Breast epithelium (tissue), 4 donors: ENCODE data around the gene IRX4. TPM values are rescaled to one million over a fixed set of nuclear protein-coding genes. Genes with fewer than 3 reads are reported as not detected.

Experiments
- DNase-seq, 2 donors: peaks; one replicate each; pipeline ENCODE4 v3.0.0-alpha.2; 2019; ENCODE audit warnings: low spot score in 2 of 2
- H3K27ac ChIP-seq, 2 donors: fragments of 200-600 bp; sonication (generic) in 1 of 2; one replicate each; pipeline ENCODE4 v1.5.1; 2016 to 2019; ENCODE audit warnings: mild to moderate bottlenecking in 1 of 2
- H3K27me3 ChIP-seq, 2 donors: fragments of 200-600 bp; sonication (generic) in 1 of 2; one replicate each; pipeline versions ENCODE4 v1.5.1 to v1.6.0; 2017 to 2019; ENCODE audit warnings: control low read depth in 1 of 2, mild to moderate bottlenecking in 1 of 2
- H3K36me3 ChIP-seq: fragments of 200-600 bp; one replicate; pipeline ENCODE4 v1.5.1; 2019
- H3K4me1 ChIP-seq, 2 donors: fragments of 200-600 bp; sonication (generic); one replicate each; pipeline ENCODE4 v1.5.1; 2016 to 2019; ENCODE audit warnings: control low read depth in 1 of 2
- H3K4me3 ChIP-seq, 3 donors: fragments of 200-600 bp; sonication (generic); 1 replicate in 2 of 3; 2 replicates in 1 of 3; pipeline ENCODE4 v1.5.1; 2016 to 2019; ENCODE audit warnings: mild to moderate bottlenecking in 3 of 3, moderate library complexity in 2 of 3
- H3K9me3 ChIP-seq, 2 donors: fragments of 200-600 bp; sonication (generic) in 1 of 2; one replicate each; pipeline ENCODE4 v1.5.1; 2016 to 2019; ENCODE audit warnings: control low read depth in 1 of 2
- POLR2A ChIP-seq: fragments of 450-650 bp; IDR thresholded peaks from one replicate; pipeline ENCODE4 v1.6.1; 2016; ENCODE audit warnings: antibody characterized with exemption, mild to moderate bottlenecking, moderate library complexity
- POLR2AphosphoS5 ChIP-seq, 3 donors: sonication (generic); formaldehyde crosslinking; IDR thresholded peaks; one replicate each; pipeline ENCODE4 v1.6.1; 2017; ENCODE audit warnings: antibody characterized with exemption in 3 of 3
- intact Hi-C: fragments of 100-400 bp; cut with DNase I; formaldehyde crosslinking; loops from one replicate; pipeline ENCODE4 v1.15.1; 2023; ENCODE audit warnings: low total_unique reads
- total RNA-seq, 3 donors: library from RNA; depleted of rRNA; stranded (reverse); fragments of >200 nt; gene quantifications; one replicate each; pipeline ENCODE4 v1.1.0, GENCODE V29; 2016
- TF ChIP-seq, protein P1 (sequence below), 3 donors: fragments of 450-650 bp; IDR thresholded peaks; one replicate each; pipeline ENCODE4 v1.5.1; 2016 to 2017; ENCODE audit warnings: antibody characterized with exemption in 3 of 3, mild to moderate bottlenecking in 3 of 3, moderate library complexity in 3 of 3

IRX4 gene
- total RNA-seq, 3 donors from 2014 or later: 0.64 to 9.5 (median 2.6) TPM

DNA sequence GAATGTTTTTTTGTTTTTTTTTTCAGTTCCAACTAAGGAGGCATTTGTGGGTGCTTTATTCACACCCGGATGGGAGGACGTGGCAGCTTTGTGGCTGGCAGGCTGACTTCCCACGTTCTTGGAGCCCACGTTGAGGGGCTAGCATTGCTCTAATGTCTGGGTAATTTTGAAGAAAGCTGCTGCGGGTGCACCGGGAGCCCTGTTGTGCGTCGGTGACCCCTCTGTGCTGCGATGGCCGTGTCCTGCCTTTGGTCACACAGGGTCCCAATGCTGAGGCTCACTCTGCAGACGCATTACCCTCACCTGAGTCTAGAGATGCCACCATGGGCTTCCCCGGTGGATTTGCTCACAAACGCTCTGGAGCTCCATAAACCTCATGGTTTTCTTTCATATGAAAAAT is 47.3 kb downstream of the IRX4 start:
- H3K27ac ChIP-seq: no peak overlapping the region
- H3K4me1 ChIP-seq: no peaks in the 10 kb centered on the region
- no peaks in the 10 kb centered on the region for H3K9me3 ChIP-seq
- TF ChIP-seq, protein P1, sequence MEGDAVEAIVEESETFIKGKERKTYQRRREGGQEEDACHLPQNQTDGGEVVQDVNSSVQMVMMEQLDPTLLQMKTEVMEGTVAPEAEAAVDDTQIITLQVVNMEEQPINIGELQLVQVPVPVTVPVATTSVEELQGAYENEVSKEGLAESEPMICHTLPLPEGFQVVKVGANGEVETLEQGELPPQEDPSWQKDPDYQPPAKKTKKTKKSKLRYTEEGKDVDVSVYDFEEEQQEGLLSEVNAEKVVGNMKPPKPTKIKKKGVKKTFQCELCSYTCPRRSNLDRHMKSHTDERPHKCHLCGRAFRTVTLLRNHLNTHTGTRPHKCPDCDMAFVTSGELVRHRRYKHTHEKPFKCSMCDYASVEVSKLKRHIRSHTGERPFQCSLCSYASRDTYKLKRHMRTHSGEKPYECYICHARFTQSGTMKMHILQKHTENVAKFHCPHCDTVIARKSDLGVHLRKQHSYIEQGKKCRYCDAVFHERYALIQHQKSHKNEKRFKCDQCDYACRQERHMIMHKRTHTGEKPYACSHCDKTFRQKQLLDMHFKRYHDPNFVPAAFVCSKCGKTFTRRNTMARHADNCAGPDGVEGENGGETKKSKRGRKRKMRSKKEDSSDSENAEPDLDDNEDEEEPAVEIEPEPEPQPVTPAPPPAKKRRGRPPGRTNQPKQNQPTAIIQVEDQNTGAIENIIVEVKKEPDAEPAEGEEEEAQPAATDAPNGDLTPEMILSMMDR (IDR thresholded peaks at IDR 0.05): no peak
- TF ChIP-seq POLR2A (no peak), POLR2AphosphoS5 (IDR thresholded peaks at IDR 0.05) (no peak)
- DNase-seq: no peak
- H3K27me3 ChIP-seq: peaks cover 0 to 5% of the 10 kb centered on the region in 2 donors
- intact Hi-C loops: no loop called here
- no peak overlapping the region for H3K4me3 ChIP-seq
- no peaks in the 10 kb centered on the region for H3K36me3 ChIP-seq

DNA sequence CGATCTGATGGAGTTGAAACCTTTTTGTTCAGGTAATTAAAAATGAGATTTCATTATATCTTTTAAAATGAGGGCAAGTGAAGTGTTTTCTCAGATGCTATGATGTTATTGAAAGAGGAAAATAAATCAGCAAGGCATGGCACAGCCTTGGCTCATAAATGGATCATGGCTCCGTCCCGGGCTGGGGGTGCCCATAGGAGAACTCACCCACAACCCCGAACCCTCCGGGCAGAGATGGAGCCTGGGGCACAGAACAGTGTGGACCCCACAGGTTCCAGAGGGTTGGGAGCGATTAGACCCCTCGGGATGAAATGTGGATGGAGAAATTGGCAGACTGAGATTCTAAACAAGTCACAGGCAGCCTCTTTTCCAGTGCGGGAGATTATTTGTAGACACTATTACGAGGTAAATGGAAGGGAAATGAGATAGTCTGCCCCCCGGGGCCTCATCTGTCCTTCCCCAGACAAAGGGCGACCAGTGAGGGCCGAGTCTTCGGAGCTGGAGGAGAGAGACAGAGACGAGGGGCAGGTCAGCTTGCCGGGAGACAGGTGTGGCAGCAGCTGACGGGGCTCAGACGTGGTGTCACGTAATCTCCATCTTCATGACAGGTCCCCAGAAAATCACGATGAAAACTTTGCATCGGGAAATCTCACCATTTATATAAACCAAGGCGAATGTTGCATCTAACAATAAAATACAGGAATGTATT is 47.9 kb downstream of the IRX4 start:
- no peaks in the 10 kb centered on the region for H3K4me1 ChIP-seq
- TF ChIP-seq POLR2A (no peak), POLR2AphosphoS5 (IDR thresholded peaks at IDR 0.05) (no peak)
- TF ChIP-seq, protein P1 (IDR thresholded peaks at IDR 0.05): no peak
- DNase-seq: no peak
- intact Hi-C loops: no loop called here
- H3K4me3 ChIP-seq: no peak overlapping the region
- no peaks in the 10 kb centered on the region for H3K36me3 ChIP-seq
- H3K27ac ChIP-seq: no peak overlapping the region
- no peaks in the 10 kb centered on the region for H3K27me3 ChIP-seq
- H3K9me3 ChIP-seq: no peaks in the 10 kb centered on the region

DNA sequence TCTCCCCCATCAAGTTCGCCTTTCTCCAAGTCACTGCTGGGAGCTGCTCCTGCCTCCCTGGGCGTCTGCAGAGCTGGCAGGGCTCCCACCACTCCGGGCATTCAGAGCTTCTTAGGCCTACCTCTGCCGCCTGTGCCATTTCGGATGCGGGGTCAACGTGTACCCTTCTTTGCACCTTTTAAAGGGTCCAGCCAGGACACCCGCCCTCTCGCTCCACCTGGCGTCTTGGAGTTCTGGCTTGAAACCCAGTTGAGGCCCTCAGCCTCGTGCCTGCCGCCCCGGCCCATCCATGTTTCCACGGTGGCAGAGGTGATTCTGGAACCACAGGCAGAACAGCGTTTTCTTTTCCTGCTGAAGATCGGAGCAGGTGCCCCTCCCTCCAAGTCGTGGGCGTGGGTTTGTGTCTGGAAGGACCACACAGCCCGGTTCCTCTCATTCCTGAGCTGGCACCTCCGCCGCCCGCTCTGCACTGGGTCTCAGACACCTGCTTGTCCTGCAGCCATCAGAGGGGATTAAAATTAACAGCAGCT is 48.6 kb downstream of the IRX4 start:
- TF ChIP-seq, protein P1 (IDR thresholded peaks at IDR 0.05): no peak
- TF ChIP-seq POLR2AphosphoS5 (IDR thresholded peaks at IDR 0.05) (no peak), POLR2A (no peak)
- Histone ChIP-seq H3K27me3 (no peaks in the 10 kb centered on the region), H3K9me3 (no peaks in the 10 kb centered on the region), H3K36me3 (no peaks in the 10 kb centered on the region), H3K27ac (no peak overlapping the region), H3K4me1 (no peaks in the 10 kb centered on the region), H3K4me3 (no peak overlapping the region)
- intact Hi-C loops: no loop called here
- DNase-seq: no peak

DNA sequence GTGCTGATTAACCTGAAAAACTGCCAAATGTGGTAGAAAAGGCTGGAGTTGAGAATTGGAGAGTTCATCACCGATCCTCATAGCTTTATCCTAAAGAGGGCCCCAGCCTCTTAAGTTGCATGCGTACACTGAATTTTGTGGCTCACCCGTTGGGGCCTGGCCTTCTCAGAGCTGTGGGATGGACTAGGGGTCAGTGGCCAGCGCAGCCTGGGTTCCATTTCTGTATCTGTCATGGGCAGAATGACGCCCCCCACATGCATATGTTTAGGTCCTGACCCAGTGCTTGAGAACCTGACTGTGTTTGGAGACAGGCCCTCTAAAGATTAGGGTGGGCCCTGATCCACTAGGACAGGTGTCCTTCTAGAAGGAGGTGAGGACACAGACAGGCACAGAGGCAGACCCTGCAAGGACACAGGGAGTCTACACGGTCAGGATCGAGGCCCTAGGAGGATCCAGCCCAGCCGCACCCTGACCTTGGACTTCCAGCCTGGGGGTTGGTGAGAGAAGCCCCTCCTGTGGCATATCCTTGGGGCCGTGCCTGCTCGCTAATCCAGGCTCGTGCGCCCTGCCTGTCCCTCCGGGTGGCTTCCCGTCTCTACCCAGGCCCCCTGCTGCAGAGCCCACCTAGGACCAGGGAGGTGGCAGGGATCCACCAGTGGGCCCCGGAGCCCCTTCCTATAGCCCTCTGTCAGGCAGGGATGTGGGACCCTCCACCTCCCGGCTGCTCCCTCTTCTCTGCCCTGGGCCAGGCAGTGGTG is 49.3 kb downstream of the IRX4 start:
- no peak for DNase-seq
- H3K36me3 ChIP-seq: no peaks in the 10 kb centered on the region
- H3K4me1 ChIP-seq: no peaks in the 10 kb centered on the region
- intact Hi-C loops: no loop called here
- no peak overlapping the region for H3K4me3 ChIP-seq
- H3K9me3 ChIP-seq: no peaks in the 10 kb centered on the region
- TF ChIP-seq POLR2AphosphoS5 (IDR thresholded peaks at IDR 0.05): no peak
- no peak for TF ChIP-seq POLR2A
- TF ChIP-seq, protein P1 (IDR thresholded peaks at IDR 0.05): no peak
- H3K27me3 ChIP-seq: no peaks in the 10 kb centered on the region
- no peak overlapping the region for H3K27ac ChIP-seq
